ENCODE measurements around the gene ETV6.
A peak's percentile ranks its signal among the peaks of the same experiment; 100 is the strongest.

The ETV6 gene

GRCh38 chr12:11685716-11686115 is 36.2 kb downstream of the ETV6 start:
- H4K5ac ChIP-seq (ENCODE audit: low read length) = no peak overlapping the region
- peaks cover 4% of the 10 kb centered on the region for H3K79me1 ChIP-seq (ENCODE audit: low read length)
- no peak overlapping the region for H3K18ac ChIP-seq (ENCODE audit: low read length)
- H3K4ac ChIP-seq (ENCODE audit: low read depth, low read length) = no peak overlapping the region
- H2BK15ac ChIP-seq (replicated peaks; ENCODE audit: low read depth) = no peak overlapping the region
- no peak overlapping the region for H3K23ac ChIP-seq (ENCODE audit: low read length)
- no peak overlapping the region for H3K27ac ChIP-seq (ENCODE audit: low read depth, low read length)
- peaks cover 10% of the 10 kb centered on the region for H3K4me1 ChIP-seq (ENCODE audit: control insufficient read depth, low read depth, low read length)
- H4K8ac ChIP-seq (ENCODE audit: low read depth, low read length) = no peak overlapping the region
- H2BK5ac ChIP-seq (ENCODE audit: low read length) = no peak overlapping the region
- H3K56ac ChIP-seq (ENCODE audit: low read length) = no peak overlapping the region
- no peaks in the 10 kb centered on the region for H3K79me2 ChIP-seq (ENCODE audit: control insufficient read depth, insufficient read depth, low read length)
- DNase-seq = no peak
- no peak overlapping the region for H2BK120ac ChIP-seq (ENCODE audit: low read depth, low read length)
- H2AK5ac ChIP-seq (ENCODE audit: low read length) = no peak overlapping the region
- H3K4me3 ChIP-seq (ENCODE audit: low read length) = no peak overlapping the region
- no CpG with 5 or more reads among the region's 2 CpGs for WGBS (ENCODE audit: extremely low coverage, insufficient coverage, low lambda C conversion rate)
- no peaks in the 10 kb centered on the region for H3K27me3 ChIP-seq (ENCODE audit: insufficient read depth, low read length, poor library complexity)
- H3K4me2 ChIP-seq (ENCODE audit: low read length) = no peak overlapping the region
- no peaks in the 10 kb centered on the region for H3K36me3 ChIP-seq (ENCODE audit: control insufficient read depth, insufficient read depth, low read length)
- no peak overlapping the region for H3K9ac ChIP-seq (ENCODE audit: low read length)

DNA sequence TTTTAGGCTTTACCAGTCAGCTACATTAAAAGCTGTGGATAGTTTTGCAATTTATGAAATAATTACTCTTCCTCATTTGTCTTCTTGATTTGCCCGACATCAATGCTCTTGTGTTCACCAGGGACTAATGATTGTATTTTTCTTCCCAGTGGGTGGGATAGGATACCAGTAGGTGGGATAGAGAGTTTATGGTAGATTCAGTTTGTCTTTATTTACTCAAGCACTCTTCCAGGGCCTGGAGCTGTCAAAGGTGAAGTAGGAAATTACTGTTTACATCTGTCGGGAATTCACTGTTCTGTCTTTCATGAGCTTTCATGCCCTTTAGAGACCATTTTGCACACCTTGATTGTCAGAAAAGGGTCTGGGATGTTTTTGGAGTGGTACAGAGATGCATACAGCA is 36.6 kb downstream of the ETV6 start:
- no peak overlapping the region for H3K4me2 ChIP-seq (ENCODE audit: low read length)
- H3K56ac ChIP-seq (ENCODE audit: low read length) = no peak overlapping the region
- H2AK5ac ChIP-seq (ENCODE audit: low read length) = no peak overlapping the region
- peaks cover 2% of the 10 kb centered on the region for H3K79me1 ChIP-seq (ENCODE audit: low read length)
- H2BK5ac ChIP-seq (ENCODE audit: low read length) = no peak overlapping the region
- no peak overlapping the region for H3K27ac ChIP-seq (ENCODE audit: low read depth, low read length)
- no peak overlapping the region for H2BK15ac ChIP-seq (replicated peaks; ENCODE audit: low read depth)
- no peaks in the 10 kb centered on the region for H3K79me2 ChIP-seq (ENCODE audit: control insufficient read depth, insufficient read depth, low read length)
- H3K23ac ChIP-seq (ENCODE audit: low read length) = no peak overlapping the region
- no peak overlapping the region for H4K8ac ChIP-seq (ENCODE audit: low read depth, low read length)
- no peak overlapping the region for H2BK120ac ChIP-seq (ENCODE audit: low read depth, low read length)
- H3K18ac ChIP-seq (ENCODE audit: low read length) = peak overlapping the region; percentile 28
- H3K27me3 ChIP-seq (ENCODE audit: insufficient read depth, low read length, poor library complexity) = no peaks in the 10 kb centered on the region
- H3K4me3 ChIP-seq (ENCODE audit: low read length) = no peak overlapping the region
- H3K36me3 ChIP-seq (ENCODE audit: control insufficient read depth, insufficient read depth, low read length) = no peaks in the 10 kb centered on the region
- no peak overlapping the region for H4K5ac ChIP-seq (ENCODE audit: low read length)
- no peak overlapping the region for H3K9ac ChIP-seq (ENCODE audit: low read length)
- DNase-seq = no peak
- no CpG with 5 or more reads among the region's 2 CpGs for WGBS (ENCODE audit: extremely low coverage, insufficient coverage, low lambda C conversion rate)
- H3K4me1 ChIP-seq (ENCODE audit: control insufficient read depth, low read depth, low read length) = peaks cover 10% of the 10 kb centered on the region
- H3K4ac ChIP-seq (ENCODE audit: low read depth, low read length) = no peak overlapping the region

GRCh38 chr12:11687528-11687927 is 38.1 kb downstream of the ETV6 start:
- Histone ChIP-seq H4K5ac (ENCODE audit: low read length) (no peak overlapping the region), H2BK15ac (replicated peaks; ENCODE audit: low read depth) (no peak overlapping the region), H3K23ac (ENCODE audit: low read length) (no peak overlapping the region)

GRCh38 chr12:11688379-11688778 is 38.9 kb downstream of the ETV6 start:
- Histone ChIP-seq H2BK15ac (replicated peaks; ENCODE audit: low read depth) (no peak overlapping the region), H3K4me1 (ENCODE audit: control insufficient read depth, low read depth, low read length) (peaks cover 10% of the 10 kb centered on the region), H2AK5ac (ENCODE audit: low read length) (no peak overlapping the region), H3K79me2 (ENCODE audit: control insufficient read depth, insufficient read depth, low read length) (no peaks in the 10 kb centered on the region), H4K5ac (ENCODE audit: low read length) (no peak overlapping the region), H3K4me2 (ENCODE audit: low read length) (no peak overlapping the region), H3K79me1 (ENCODE audit: low read length) (peaks cover 6% of the 10 kb centered on the region), H3K56ac (ENCODE audit: low read length) (no peak overlapping the region), H3K4me3 (ENCODE audit: low read length) (no peak overlapping the region), H3K4ac (ENCODE audit: low read depth, low read length) (no peak overlapping the region), H3K23ac (ENCODE audit: low read length) (no peak overlapping the region), H3K27ac (ENCODE audit: low read depth, low read length) (no peak overlapping the region), H3K9ac (ENCODE audit: low read length) (no peak overlapping the region), H3K36me3 (ENCODE audit: control insufficient read depth, insufficient read depth, low read length) (no peaks in the 10 kb centered on the region), H2BK5ac (ENCODE audit: low read length) (no peak overlapping the region), H4K8ac (ENCODE audit: low read depth, low read length) (no peak overlapping the region), H3K18ac (ENCODE audit: low read length) (no peak overlapping the region), H3K27me3 (ENCODE audit: insufficient read depth, low read length, poor library complexity) (no peaks in the 10 kb centered on the region), H2BK120ac (ENCODE audit: low read depth, low read length) (no peak overlapping the region)
- no CpG with 5 or more reads among the region's 4 CpGs for WGBS (ENCODE audit: extremely low coverage, insufficient coverage, low lambda C conversion rate)
- peak; percentile 35 for DNase-seq

More at GRCh38 chr12:11687528-11687927, 38.1 kb downstream of the ETV6 start:
- H2BK120ac ChIP-seq (ENCODE audit: low read depth, low read length) = no peak overlapping the region
- peaks cover 2% of the 10 kb centered on the region for H3K79me1 ChIP-seq (ENCODE audit: low read length)
- H3K27ac ChIP-seq (ENCODE audit: low read depth, low read length) = no peak overlapping the region
- no peak for DNase-seq
- no peak overlapping the region for H3K4ac ChIP-seq (ENCODE audit: low read depth, low read length)
- H3K79me2 ChIP-seq (ENCODE audit: control insufficient read depth, insufficient read depth, low read length) = no peaks in the 10 kb centered on the region
- H3K4me3 ChIP-seq (ENCODE audit: low read length) = no peak overlapping the region
- H4K8ac ChIP-seq (ENCODE audit: low read depth, low read length) = no peak overlapping the region
- H3K18ac ChIP-seq (ENCODE audit: low read length) = no peak overlapping the region
- H3K36me3 ChIP-seq (ENCODE audit: control insufficient read depth, insufficient read depth, low read length) = no peaks in the 10 kb centered on the region
- no peak overlapping the region for H3K4me2 ChIP-seq (ENCODE audit: low read length)
- H3K27me3 ChIP-seq (ENCODE audit: insufficient read depth, low read length, poor library complexity) = no peaks in the 10 kb centered on the region
- H3K56ac ChIP-seq (ENCODE audit: low read length) = no peak overlapping the region
- WGBS (ENCODE audit: extremely low coverage, insufficient coverage, low lambda C conversion rate) = no CpG with 5 or more reads among the region's 2 CpGs
- no peak overlapping the region for H2AK5ac ChIP-seq (ENCODE audit: low read length)
- peaks cover 10% of the 10 kb centered on the region for H3K4me1 ChIP-seq (ENCODE audit: control insufficient read depth, low read depth, low read length)
- no peak overlapping the region for H3K9ac ChIP-seq (ENCODE audit: low read length)
- H2BK5ac ChIP-seq (ENCODE audit: low read length) = no peak overlapping the region

- Histone ChIP-seq H3K9ac (ENCODE audit: low read length) (no peak overlapping the region), H2BK120ac (ENCODE audit: low read depth, low read length) (no peak overlapping the region), H3K27me3 (ENCODE audit: insufficient read depth, low read length, poor library complexity) (no peaks in the 10 kb centered on the region), H3K56ac (ENCODE audit: low read length) (no peak overlapping the region), H4K5ac (ENCODE audit: low read length) (no peak overlapping the region), H3K4me2 (ENCODE audit: low read length) (no peak overlapping the region), H4K8ac (ENCODE audit: low read depth, low read length) (no peak overlapping the region), H3K4me1 (ENCODE audit: control insufficient read depth, low read depth, low read length) (peaks cover 10% of the 10 kb centered on the region), H3K79me2 (ENCODE audit: control insufficient read depth, insufficient read depth, low read length) (no peaks in the 10 kb centered on the region), H2AK5ac (ENCODE audit: low read length) (no peak overlapping the region), H3K23ac (ENCODE audit: low read length) (no peak overlapping the region), H2BK15ac (replicated peaks; ENCODE audit: low read depth) (no peak overlapping the region), H3K18ac (ENCODE audit: low read length) (peak overlapping the region; percentile 42), H3K4ac (ENCODE audit: low read depth, low read length) (no peak overlapping the region), H3K27ac (ENCODE audit: low read depth, low read length) (no peak overlapping the region), H2BK5ac (ENCODE audit: low read length) (no peak overlapping the region), H3K79me1 (ENCODE audit: low read length) (peaks cover 7% of the 10 kb centered on the region), H3K4me3 (ENCODE audit: low read length) (no peak overlapping the region), H3K36me3 (ENCODE audit: control insufficient read depth, insufficient read depth, low read length) (no peaks in the 10 kb centered on the region)
- DNase-seq = no peak
- WGBS (ENCODE audit: extremely low coverage, insufficient coverage, low lambda C conversion rate) = no CpG with 5 or more reads among the region's 2 CpGs
Observed at GRCh38 chr12:11688831-11689230, 39.4 kb downstream of the ETV6 start.

DNA sequence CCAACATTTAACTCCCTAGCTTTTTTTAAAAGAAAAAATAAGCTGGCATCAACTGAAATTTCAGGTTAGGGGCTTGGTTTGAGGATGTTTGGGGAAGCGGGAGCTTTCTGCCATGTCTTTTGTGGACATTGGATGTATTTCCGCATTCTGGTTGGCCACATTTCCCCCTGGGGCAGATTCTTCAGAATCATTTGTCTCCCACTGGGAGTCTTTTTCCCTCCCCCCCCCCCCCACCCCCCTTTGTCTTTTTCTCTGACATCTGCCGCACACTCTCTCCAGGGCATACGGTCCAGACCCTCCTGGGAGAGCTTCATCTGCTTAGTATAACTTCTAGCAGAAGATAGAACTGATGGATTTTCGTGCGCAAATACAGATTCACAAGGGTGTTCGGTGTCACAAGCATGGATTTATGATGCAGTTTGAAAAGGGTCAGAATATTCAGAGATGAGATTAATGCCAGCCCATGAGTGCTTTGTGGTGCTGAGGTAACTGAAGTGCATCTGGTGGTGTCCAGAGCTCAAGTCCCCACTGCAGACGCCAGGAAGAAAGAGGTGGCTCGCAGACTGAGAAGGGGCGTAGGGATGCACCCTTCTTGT is 40.2 kb downstream of the ETV6 start:
- H3K27ac ChIP-seq (ENCODE audit: low read depth, low read length) = no peak overlapping the region
- no CpG with 5 or more reads among the region's 10 CpGs for WGBS (ENCODE audit: extremely low coverage, insufficient coverage, low lambda C conversion rate)
- no peaks in the 10 kb centered on the region for H3K79me2 ChIP-seq (ENCODE audit: control insufficient read depth, insufficient read depth, low read length)
- no peak for DNase-seq
- no peak overlapping the region for H2BK120ac ChIP-seq (ENCODE audit: low read depth, low read length)
- no peak overlapping the region for H3K18ac ChIP-seq (ENCODE audit: low read length)
- no peak overlapping the region for H2BK5ac ChIP-seq (ENCODE audit: low read length)
- no peaks in the 10 kb centered on the region for H3K27me3 ChIP-seq (ENCODE audit: insufficient read depth, low read length, poor library complexity)
- no peak overlapping the region for H3K4me2 ChIP-seq (ENCODE audit: low read length)
- peaks cover 10% of the 10 kb centered on the region for H3K4me1 ChIP-seq (ENCODE audit: control insufficient read depth, low read depth, low read length)
- H3K23ac ChIP-seq (ENCODE audit: low read length) = no peak overlapping the region
- no peak overlapping the region for H3K4ac ChIP-seq (ENCODE audit: low read depth, low read length)
- H2AK5ac ChIP-seq (ENCODE audit: low read length) = no peak overlapping the region
- no peak overlapping the region for H4K8ac ChIP-seq (ENCODE audit: low read depth, low read length)
- H3K4me3 ChIP-seq (ENCODE audit: low read length) = no peak overlapping the region
- peaks cover 7% of the 10 kb centered on the region for H3K79me1 ChIP-seq (ENCODE audit: low read length)
- no peak overlapping the region for H3K56ac ChIP-seq (ENCODE audit: low read length)
- no peaks in the 10 kb centered on the region for H3K36me3 ChIP-seq (ENCODE audit: control insufficient read depth, insufficient read depth, low read length)
- no peak overlapping the region for H3K9ac ChIP-seq (ENCODE audit: low read length)
- H2BK15ac ChIP-seq (replicated peaks; ENCODE audit: low read depth) = no peak overlapping the region
- H4K5ac ChIP-seq (ENCODE audit: low read length) = no peak overlapping the region

Measured in mesendoderm (in vitro differentiated cells).